Activated T-cell treated with anti-CD3 and anti-CD28 coated beads for 48 hours (primary cell): ENCODE measurements around the gene ZNF30.
"Not testable (repeated sequence)": the region's sequence is repeated elsewhere in the genome, so short reads cannot be mapped to it uniquely, and the experiment has no call there.

ENCODE experiments used
- DNase-seq: peaks from one replicate; pipeline ENCODE4 v3.0.0-alpha.2; 2020; ENCODE audit warnings: low read depth

The ZNF30 gene

GRCh38 chr19:34926685-34927375 is at the start of gene ZNF30:
ZNF30 (plus strand) TSS chr19:34926903; CDS start chr19:34929948, 3,045 bp downstream.
- DNase-seq: peak; percentile 86

GRCh38 chr19:34879563-34879962 is 47.1 kb upstream of the ZNF30 start:
- DNase-seq: no peak

GRCh38 chr19:34880034-34880433 is 46.7 kb upstream of the ZNF30 start:
- no peak for DNase-seq

- DNase-seq: no peak
Observed at GRCh38 chr19:34881982-34882381, 44.7 kb upstream of the ZNF30 start.

GRCh38 chr19:34888091-34888490 is 38.6 kb upstream of the ZNF30 start:
- DNase-seq: no peak

- no peak for DNase-seq
Observed at GRCh38 chr19:34900245-34900644, 26.5 kb upstream of the ZNF30 start.

GRCh38 chr19:34904664-34905527 is 21.8 kb upstream of the ZNF30 start:
- DNase-seq: no peak

- no peak for DNase-seq
Observed at GRCh38 chr19:34910770-34911169, 15.9 kb upstream of the ZNF30 start.

GRCh38 chr19:34917144-34917543 is 9.6 kb upstream of the ZNF30 start:
- not testable (repeated sequence) for DNase-seq

- DNase-seq: no peak
Observed at GRCh38 chr19:34918190-34918589, 8.5 kb upstream of the ZNF30 start.

- DNase-seq: not testable (repeated sequence)
Observed at GRCh38 chr19:34920090-34920786, 6.5 kb upstream of the ZNF30 start.

GRCh38 chr19:34925278-34925855 is 1.3 kb upstream of the ZNF30 start:
- DNase-seq: no peak

- no peak for DNase-seq
Observed at GRCh38 chr19:34926361-34926684, 380 bp upstream of the ZNF30 start.

- no peak for DNase-seq
Observed at GRCh38 chr19:34932494-34932893, 5.8 kb downstream of the ZNF30 start.

GRCh38 chr19:34936184-34936583 is 9.5 kb downstream of the ZNF30 start:
- DNase-seq: no peak

- no peak for DNase-seq
Observed at GRCh38 chr19:34938886-34939285, 12.2 kb downstream of the ZNF30 start.

- DNase-seq: no peak
Observed at GRCh38 chr19:34943861-34944573, 17.3 kb downstream of the ZNF30 start.

- DNase-seq: no peak
Observed at GRCh38 chr19:34953092-34953491, 26.4 kb downstream of the ZNF30 start.

GRCh38 chr19:34957830-34958751 is 31.4 kb downstream of the ZNF30 start:
- no peak for DNase-seq

- no peak for DNase-seq
Observed at GRCh38 chr19:34959021-34959420, 32.3 kb downstream of the ZNF30 start.
